ENCODE measurements around the gene C10orf105.

C10orf105 gene

DNA sequence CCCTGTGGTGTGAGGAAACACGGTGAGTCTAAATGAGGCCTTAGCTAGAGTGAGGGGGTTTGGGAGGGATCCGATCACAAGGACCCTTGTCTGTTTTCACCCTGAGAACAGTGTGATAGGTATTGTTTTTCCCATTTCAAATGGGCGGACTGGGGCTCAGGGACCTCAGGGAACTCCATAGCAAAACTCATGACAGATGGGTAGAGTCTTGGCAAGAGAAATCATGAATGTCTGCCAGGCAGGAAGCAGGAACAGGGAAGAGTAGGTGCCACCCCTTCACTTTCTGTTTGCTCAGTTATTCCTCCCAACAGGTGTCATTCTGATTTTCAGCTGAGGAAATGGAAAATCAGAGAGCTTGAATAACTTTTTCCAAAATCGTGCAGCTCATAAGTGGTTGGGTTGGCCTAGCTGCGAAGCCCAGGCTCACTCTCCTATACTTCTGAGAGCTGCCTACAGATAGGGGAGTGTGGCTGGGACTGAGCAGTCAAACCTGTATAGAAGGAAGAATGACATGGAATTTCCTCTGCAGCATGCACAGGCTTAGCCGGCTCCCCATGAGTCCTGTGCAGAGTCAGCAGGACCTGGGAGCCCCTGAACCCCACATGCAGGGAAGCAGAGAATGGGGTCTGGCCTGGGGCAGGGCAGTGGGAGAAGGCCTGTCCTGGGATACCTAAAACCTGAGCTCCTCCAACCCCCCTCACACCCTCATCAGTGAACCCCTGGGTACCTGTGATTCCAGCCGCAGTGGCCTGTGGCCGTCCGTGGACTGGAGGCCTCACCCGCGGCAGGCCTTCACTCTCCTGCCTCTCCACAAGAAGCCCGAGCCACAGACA is 17.6 kb upstream of the C10orf105 start:
- no peak for DNase-seq (ENCODE audit: low read depth in 2 of 2)

GRCh38 chr10:71736570-71736952 is 17.0 kb upstream of the C10orf105 start:
- no peak for DNase-seq (ENCODE audit: low read depth in 2 of 2)

- DNase-seq (ENCODE audit: low read depth in 2 of 2), result no peak
Measured at GRCh38 chr10:71735709-71736569, 16.4 kb upstream of the C10orf105 start.

DNA sequence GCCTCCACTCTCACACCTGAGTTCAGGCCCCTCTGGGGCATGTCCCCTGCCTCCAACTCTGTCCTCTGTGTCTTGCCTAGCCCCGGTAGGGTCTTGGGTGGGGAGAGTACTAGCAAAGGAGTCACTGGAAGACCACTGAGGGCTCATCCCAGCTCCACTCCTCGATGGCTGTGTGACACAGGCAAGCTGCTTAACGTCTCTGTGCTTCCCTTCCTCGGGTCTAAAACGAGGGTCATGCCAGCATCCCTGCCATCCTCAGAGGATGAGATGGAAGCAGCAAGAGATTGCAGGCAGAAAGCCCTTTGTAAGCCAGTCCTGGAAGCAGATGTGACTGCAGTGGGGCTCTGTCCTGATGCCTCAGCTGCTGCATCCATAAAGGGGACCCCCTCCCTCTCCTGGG is 15.2 kb upstream of the C10orf105 start:
- no peak for DNase-seq (ENCODE audit: low read depth in 2 of 2)

DNA sequence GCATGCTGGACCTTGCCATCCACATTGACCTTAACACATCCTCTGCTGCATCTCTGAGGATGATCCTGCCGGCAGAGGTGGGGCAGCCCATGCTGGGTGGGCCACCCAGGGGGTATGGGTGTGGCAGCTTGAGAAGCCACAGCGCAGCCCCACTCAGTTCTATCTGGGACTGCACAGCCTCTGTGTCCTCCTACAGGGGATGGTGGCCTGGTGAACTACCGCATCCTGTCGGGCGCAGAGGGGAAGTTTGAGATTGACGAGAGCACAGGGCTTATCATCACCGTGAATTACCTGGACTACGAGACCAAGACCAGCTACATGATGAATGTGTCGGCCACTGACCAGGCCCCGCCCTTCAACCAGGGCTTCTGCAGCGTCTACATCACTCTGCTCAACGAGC is 12.2 kb upstream of the C10orf105 start:
- DNase-seq (ENCODE audit: low read depth in 2 of 2), result no peak

DNA sequence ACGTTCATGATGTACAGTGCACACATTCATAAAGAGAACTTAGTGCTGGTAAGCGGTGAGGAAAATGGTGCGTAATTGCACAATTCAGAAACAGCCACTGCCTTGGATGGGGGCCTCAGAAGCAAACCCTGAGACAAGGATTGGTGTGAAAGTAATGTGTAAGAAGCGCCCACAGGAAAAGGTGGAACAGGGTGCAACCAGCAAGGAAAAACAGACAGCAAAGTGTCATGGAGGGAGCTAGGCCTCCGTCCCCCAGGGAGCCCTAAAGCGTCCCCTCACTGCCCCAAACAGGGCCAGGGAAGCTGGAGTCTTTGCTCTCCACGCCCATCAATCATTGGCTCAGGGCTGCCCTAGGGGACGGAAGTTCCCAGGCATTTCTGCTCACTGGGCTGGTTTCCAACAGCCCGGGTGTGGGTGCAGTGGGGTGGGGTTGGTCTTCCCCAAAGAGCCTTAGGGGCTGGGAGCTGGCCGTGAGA is 9.6 kb upstream of the C10orf105 start:
- DNase-seq (ENCODE audit: low read depth in 2 of 2), result no peak

GRCh38 chr10:71727738-71728737 is 8.5 kb upstream of the C10orf105 start:
- no peak for DNase-seq (ENCODE audit: low read depth in 2 of 2)

DNA sequence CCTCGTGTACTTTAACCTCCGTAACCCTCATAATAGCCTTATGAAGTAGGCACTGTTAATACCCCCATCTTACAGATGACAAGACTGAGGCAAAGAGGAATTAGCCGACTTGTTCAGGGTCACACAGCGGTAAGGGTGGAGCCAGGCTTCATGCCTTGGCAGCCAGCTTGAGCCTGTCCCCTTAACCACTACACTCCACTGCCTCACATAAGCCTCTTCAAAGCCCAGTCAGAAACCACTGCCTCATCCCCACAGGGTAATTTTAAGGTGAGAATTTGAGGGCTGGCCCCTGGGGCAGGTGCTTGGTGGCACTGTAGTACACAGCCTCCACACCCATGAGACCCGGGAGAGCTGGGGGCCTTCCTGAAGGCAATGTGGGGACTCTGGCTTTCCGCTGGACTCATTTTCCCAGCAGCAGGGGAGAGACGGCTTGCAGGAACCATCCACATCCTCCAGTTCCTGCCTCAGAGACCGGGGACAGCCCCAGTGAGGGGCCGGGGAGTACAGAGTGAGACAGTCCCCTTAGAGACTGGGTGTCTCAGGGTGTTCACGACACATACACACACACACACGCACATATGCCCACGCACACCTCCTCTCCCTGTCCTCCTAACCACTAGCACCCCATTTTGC is 7.6 kb upstream of the C10orf105 start:
- DNase-seq (ENCODE audit: low read depth in 2 of 2), result no peak

DNA sequence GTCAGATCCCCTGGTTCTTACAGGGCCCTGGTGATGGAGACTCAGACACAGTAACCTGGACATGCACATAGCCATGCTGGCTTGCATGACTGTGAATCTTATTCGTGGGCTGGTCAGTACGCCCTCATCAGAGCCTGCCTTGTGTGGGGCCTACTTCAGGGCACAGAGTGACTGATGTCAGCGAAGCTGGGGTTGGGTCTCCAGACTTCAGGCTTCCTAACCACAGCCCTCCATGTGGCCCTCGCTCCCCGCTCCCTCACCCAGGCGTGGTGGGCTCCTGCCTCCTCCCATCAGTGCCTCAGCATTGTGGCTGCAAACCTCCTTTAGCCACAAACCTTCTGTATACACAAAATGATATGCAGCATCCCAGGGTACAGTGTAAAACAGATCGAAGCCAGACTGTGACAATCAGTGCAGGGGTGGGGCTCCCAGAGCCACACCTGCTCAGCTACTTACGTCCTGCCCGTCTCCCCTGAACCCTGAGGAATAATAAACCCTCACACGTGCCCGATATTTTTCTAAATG is 7.1 kb upstream of the C10orf105 start:
- DNase-seq (ENCODE audit: low read depth in 2 of 2), result peak in 1 of 2 donors; percentile 58

DNA sequence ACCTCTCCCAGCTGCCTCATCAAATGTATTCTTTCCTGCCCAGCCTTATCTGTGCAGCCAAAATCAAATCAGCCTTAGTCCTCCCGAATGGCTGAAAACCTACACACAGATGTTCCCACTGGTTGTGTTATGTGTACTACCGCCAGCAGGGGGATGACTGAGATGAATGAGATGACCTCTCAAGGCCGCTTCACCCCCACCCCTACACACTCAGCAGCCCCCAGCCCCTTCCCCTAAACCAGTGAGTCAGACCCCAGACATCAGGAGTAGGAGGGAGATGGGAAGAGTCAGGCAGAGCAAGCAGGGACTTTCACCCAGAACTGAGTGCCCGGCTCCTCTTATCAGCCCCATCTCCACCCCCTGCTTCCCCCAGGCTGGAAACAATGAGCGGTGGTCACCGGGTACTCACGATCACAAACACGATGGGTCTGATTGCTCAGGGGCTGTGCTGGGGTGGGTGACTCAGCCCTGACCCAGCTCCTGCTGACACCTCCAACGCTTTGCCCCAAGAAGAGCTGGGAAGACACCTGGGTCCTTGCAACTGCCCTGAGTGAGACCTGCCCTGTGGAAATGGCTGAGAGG is 6.5 kb upstream of the C10orf105 start:
- peak; percentile 71 to 76 for DNase-seq (ENCODE audit: low read depth in 2 of 2)

GRCh38 chr10:71725249-71725648 is 5.7 kb upstream of the C10orf105 start:
- DNase-seq (ENCODE audit: low read depth in 2 of 2), result no peak

- no peak for DNase-seq (ENCODE audit: low read depth in 2 of 2)
Measured at GRCh38 chr10:71724539-71724938, 5.0 kb upstream of the C10orf105 start.

DNA sequence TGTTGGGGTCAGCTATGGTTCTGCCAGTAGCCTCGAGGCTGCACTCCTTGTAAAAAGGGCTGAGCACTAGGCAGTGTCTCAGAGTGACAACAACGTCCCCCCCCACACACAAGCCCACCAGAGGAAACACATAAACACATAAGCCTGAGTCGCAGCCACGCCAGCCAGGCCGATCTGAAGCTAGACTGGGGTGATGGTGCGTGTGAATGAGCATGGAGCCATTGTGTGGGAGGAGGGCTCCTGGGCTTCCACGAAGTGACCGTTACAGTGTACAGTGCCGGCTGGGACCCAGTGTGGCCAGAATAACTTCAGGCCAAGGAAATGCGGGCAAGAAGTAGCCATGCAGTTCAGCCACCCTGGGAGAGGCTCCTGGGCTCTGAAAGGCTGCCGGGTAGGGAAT is 3.7 kb upstream of the C10orf105 start:
- no peak for DNase-seq (ENCODE audit: low read depth in 2 of 2)

GRCh38 chr10:71722849-71723248 is 3.3 kb upstream of the C10orf105 start:
- DNase-seq (ENCODE audit: low read depth in 2 of 2), result no peak

DNA sequence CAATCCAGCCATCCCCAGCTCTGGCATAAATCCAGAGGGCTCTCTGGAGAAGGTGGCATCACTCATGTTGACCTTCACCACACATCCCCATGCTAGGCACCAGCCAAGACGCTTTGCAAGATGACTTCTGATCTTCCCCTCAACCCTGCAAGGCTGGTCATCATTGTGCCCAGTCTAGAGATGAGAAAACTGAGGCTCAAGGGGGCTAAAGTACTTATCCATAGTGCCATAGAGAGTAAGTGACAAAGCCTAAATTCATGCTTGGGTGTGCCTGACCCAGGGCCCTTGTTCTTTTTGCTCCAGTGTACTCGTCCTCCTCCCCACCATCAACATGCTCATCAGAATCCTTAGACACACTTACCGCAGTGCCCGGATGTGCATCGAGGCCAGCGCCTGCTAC is 1.7 kb upstream of the C10orf105 start:
- no peak for DNase-seq (ENCODE audit: low read depth in 2 of 2)

GRCh38 chr10:71720288-71720687 is 710 bp upstream of the C10orf105 start:
- DNase-seq (ENCODE audit: low read depth in 2 of 2), result no peak

- no peak for DNase-seq (ENCODE audit: low read depth in 2 of 2)
Measured at GRCh38 chr10:71719042-71719441, 536 bp downstream of the C10orf105 start.

DNA sequence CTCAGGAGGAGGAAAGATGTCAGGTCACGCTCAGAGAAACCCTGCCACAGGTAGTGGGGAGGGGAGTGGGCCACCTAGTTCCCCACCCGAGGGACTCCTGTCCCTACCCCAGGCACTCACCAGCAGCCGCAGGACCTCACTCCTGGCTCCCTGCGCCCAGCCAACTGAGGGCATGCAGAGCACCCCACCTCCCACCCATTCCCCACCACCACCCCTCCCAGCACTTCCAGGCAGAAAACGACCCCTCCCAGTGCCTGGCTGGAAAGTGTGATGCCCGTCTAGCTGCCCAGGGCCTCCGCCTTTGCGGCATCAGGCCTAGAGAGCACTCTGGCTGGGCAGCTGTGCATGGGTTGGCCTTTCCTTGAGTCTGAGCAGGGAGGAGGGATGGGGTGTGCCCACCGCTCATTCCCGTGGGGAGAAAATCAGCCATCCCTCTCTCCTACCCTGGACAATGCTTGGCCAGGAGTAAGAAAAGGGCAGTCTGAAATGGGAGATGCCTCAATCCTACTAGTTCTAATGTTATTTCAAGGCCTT is 1.3 kb downstream of the C10orf105 start:
- DNase-seq (ENCODE audit: low read depth in 2 of 2), result no peak

- DNase-seq (ENCODE audit: low read depth in 2 of 2), result no peak
Measured at GRCh38 chr10:71717551-71717951, 2.0 kb downstream of the C10orf105 start.

- DNase-seq (ENCODE audit: low read depth in 2 of 2), result no peak
Measured at GRCh38 chr10:71717056-71717455, 2.5 kb downstream of the C10orf105 start.
